GM19240 (cell line): ENCODE data around the gene ZNF57.
"Not testable (repeated sequence)": the region's sequence is repeated elsewhere in the genome, so short reads cannot be mapped to it uniquely, and the experiment has no call there.

Experiments
- DNase-seq: peaks from one replicate; pipeline ENCODE4 v3.0.0; 2011; ENCODE audit warnings: low spot score; ENCODE audit not compliant: insufficient read length

The ZNF57 gene

DNA sequence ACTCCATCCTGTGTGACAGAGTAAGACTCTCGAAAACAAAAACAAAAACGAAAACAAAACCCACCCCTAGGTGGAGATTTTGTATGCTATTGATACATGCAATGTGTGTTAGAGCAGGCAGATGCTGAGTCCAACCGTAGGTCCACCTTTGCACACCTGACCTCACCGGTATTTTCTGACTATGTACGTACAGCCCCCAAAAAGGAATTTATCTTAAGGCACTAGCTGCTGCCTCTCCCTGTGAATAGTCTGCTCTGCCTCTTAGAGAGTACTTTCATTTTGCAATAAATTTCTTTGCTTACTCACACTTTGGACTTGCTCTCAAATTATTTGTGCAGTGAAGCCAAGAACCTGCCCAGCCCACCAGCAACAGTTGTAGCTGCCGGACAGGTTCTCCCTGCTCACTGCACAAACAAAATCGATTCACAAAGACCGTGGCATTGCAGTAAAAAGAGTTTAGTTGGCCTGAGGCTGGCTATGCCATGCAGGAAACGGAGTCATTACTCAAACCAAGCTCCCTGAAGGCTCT, 52.3 kb downstream of the ZNF57 start:
- DNase-seq: no peak

DNA sequence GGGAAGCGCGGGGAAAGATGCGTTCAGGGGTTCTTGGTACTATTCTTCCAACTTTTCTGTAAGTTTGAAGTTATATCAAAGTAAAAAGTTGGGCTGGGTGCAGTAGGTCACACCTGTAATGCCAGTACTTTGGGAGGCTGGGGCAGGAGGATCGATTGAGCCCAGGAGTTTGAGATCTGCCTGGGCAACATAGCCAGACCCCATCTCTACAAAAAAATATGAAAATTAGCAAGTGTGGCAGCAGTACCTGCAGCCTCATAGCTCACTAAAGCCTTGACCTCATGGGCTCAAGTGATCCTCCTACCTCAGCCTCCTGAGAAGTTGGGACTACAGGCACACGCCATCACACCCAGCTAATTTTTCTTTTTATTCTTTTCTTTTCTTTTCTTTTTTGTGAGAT, 56.4 kb downstream of the ZNF57 start:
- no peak for DNase-seq

- DNase-seq: no peak
Measured at GRCh38 chr19:2960120-2960519, 59.4 kb downstream of the ZNF57 start.

GRCh38 chr19:2962018-2962670, 61.4 kb downstream of the ZNF57 start:
- DNase-seq: peak; percentile 39

GRCh38 chr19:2963122-2963521, 62.4 kb downstream of the ZNF57 start:
- DNase-seq: no peak

GRCh38 chr19:2963631-2964030, 62.9 kb downstream of the ZNF57 start:
- not testable (repeated sequence) for DNase-seq

GRCh38 chr19:2964874-2965273, 64.1 kb downstream of the ZNF57 start:
- DNase-seq: no peak

- DNase-seq: no peak
Measured at GRCh38 chr19:2967972-2968371, 67.2 kb downstream of the ZNF57 start.
